ENCODE data around the gene DST.

- TF ChIP-seq MAX (IDR thresholded peaks at IDR 0.05; ENCODE audit: low read depth) (no peak), CTCF (IDR thresholded peaks at IDR 0.05) (no peak), RAD21 (IDR thresholded peaks at IDR 0.05; ENCODE audit: low read length) (no peak), TAF1 (IDR thresholded peaks at IDR 0.05; ENCODE audit: borderline replicate concordance, low read depth, low read length) (no peak), EZH2phosphoT487 (IDR thresholded peaks at IDR 0.05; ENCODE audit: borderline replicate concordance, low read depth) (no peak), TCF12 (IDR thresholded peaks at IDR 0.05) (no peak), USF1 (IDR thresholded peaks at IDR 0.05; ENCODE audit: borderline replicate concordance, low read depth) (no peak), GABPA (IDR thresholded peaks at IDR 0.05; ENCODE audit: low read depth) (no peak), POLR2AphosphoS5 (IDR thresholded peaks at IDR 0.05; ENCODE audit: low read depth, low read length) (no peak), EP300 (IDR thresholded peaks at IDR 0.05; ENCODE audit: borderline replicate concordance in 1 of 2, low read depth in 1 of 2, low read length in 1 of 2) (no peak)
Measured at GRCh38 chr6:56686429-56686828, 43.7 kb upstream of the DST start.

All from SK-N-SH (cell line).